H9 (cell line): ENCODE measurements around the gene KTN1. TPM values are rescaled to one million over a fixed set of nuclear protein-coding genes. Genes with fewer than 3 reads are reported as not detected.

Source experiments
- DNase-seq: peaks from one replicate; pipeline ENCODE4 v3.0.0-alpha.2; 2017
- H2AFZ ChIP-seq: one replicate; pipeline ENCODE4 v1.6.1; 2013; ENCODE audit warnings: mild to moderate bottlenecking, low read length, control low read depth, moderate library complexity
- H2AK5ac ChIP-seq: 2 replicates; pipeline ENCODE4 v1.6.1; 2013; ENCODE audit warnings: low read length, control low read depth, mixed read lengths; ENCODE audit not compliant: insufficient read length
- H2BK120ac ChIP-seq: one replicate; pipeline ENCODE4 v1.6.1; 2013; ENCODE audit warnings: low read depth, mild to moderate bottlenecking, low read length, control low read depth, inconsistent platforms; ENCODE audit not compliant: poor library complexity, severe bottlenecking
- H2BK12ac ChIP-seq: 2 replicates; pipeline ENCODE4 v1.6.1; 2013; ENCODE audit warnings: low read length, control low read depth, mixed read lengths, low read depth; ENCODE audit not compliant: insufficient read length
- H2BK15ac ChIP-seq: 2 replicates; pipeline ENCODE4 v1.6.1; 2013; ENCODE audit warnings: low read depth, low read length, control low read depth
- H2BK20ac ChIP-seq: one replicate; pipeline ENCODE4 v1.6.1; 2013; ENCODE audit warnings: low read depth, mild to moderate bottlenecking, low read length, control low read depth, inconsistent platforms; ENCODE audit not compliant: poor library complexity, severe bottlenecking
- H2BK5ac ChIP-seq: 2 replicates; pipeline ENCODE4 v1.6.1; 2013; ENCODE audit warnings: low read length, control low read depth, mixed read lengths; ENCODE audit not compliant: insufficient read length
- H3K14ac ChIP-seq: 2 replicates; pipeline ENCODE4 v1.6.1; 2013; ENCODE audit warnings: low read length, control low read depth; ENCODE audit not compliant: insufficient read depth
- H3K18ac ChIP-seq: 2 replicates; pipeline ENCODE4 v1.6.1; 2013; ENCODE audit warnings: low read depth, mild to moderate bottlenecking, mixed read lengths, low read length, control low read depth; ENCODE audit not compliant: insufficient read length
- H3K23ac ChIP-seq: 2 replicates; pipeline ENCODE4 v1.6.1; 2013; ENCODE audit warnings: low read length, control low read depth, mixed read lengths, low read depth; ENCODE audit not compliant: insufficient read length
- H3K23me2 ChIP-seq: 2 replicates; pipeline ENCODE4 v1.6.1; 2013; ENCODE audit warnings: low read depth, mild to moderate bottlenecking, mixed read lengths, low read length, control low read depth; ENCODE audit not compliant: insufficient read length, poor library complexity, severe bottlenecking
- H3K27ac ChIP-seq: 2 replicates; pipeline ENCODE4 v1.5.1; 2013; ENCODE audit warnings: low read length, control low read depth, mixed read lengths, low read depth; ENCODE audit not compliant: insufficient read length
- H3K27me3 ChIP-seq: 2 replicates; pipeline ENCODE4 v1.6.1; 2013; ENCODE audit warnings: low read length, control low read depth, inconsistent platforms; ENCODE audit not compliant: insufficient read depth
- H3K4ac ChIP-seq: 2 replicates; pipeline ENCODE4 v1.6.1; 2013; ENCODE audit warnings: low read depth, mild to moderate bottlenecking, control low read depth, inconsistent platforms, low read length, moderate library complexity
- H3K4me1 ChIP-seq: 2 replicates; pipeline ENCODE4 v1.6.1; 2013; ENCODE audit warnings: low read length, control low read depth, inconsistent platforms; ENCODE audit not compliant: insufficient read depth
- H3K4me2 ChIP-seq: 2 replicates; pipeline ENCODE4 v1.6.1; 2013; ENCODE audit warnings: low read length, control low read depth, mixed read lengths; ENCODE audit not compliant: insufficient read length, insufficient read depth
- H3K56ac ChIP-seq: 2 replicates; pipeline ENCODE4 v1.6.1; 2013; ENCODE audit warnings: low read depth, mild to moderate bottlenecking, mixed read lengths, low read length, control low read depth; ENCODE audit not compliant: insufficient read length
- H3K79me1 ChIP-seq: 2 replicates; pipeline ENCODE4 v1.6.1; 2013; ENCODE audit warnings: low read depth, mild to moderate bottlenecking, moderate library complexity, low read length, control low read depth, inconsistent platforms; ENCODE audit not compliant: insufficient read depth, poor library complexity, severe bottlenecking
- H3K79me2 ChIP-seq: 2 replicates; pipeline ENCODE4 v1.6.1; 2013; ENCODE audit warnings: low read length, control low read depth, inconsistent platforms; ENCODE audit not compliant: insufficient read depth
- H3K9ac ChIP-seq: 2 replicates; pipeline ENCODE4 v1.6.1; 2013; ENCODE audit warnings: low read length, control low read depth, mixed read lengths; ENCODE audit not compliant: insufficient read length; ENCODE audit errors: extremely low read depth
- H3K9me3 ChIP-seq: one replicate; pipeline ENCODE4 v1.6.1; 2013; ENCODE audit warnings: low read depth, low read length, inconsistent platforms; ENCODE audit not compliant: control insufficient read depth
- H3T11ph ChIP-seq: one replicate; pipeline ENCODE4 v1.6.1; 2013; ENCODE audit warnings: mild to moderate bottlenecking, low read length, control low read depth, inconsistent platforms
- H4K20me1 ChIP-seq: one replicate; pipeline ENCODE4 v1.6.1; 2013; ENCODE audit not compliant: control insufficient read depth, insufficient read length, insufficient read depth
- H4K5ac ChIP-seq: 2 replicates; pipeline ENCODE4 v1.6.1; 2013; ENCODE audit warnings: low read depth, mild to moderate bottlenecking, mixed read lengths, low read length, control low read depth; ENCODE audit not compliant: insufficient read length
- H4K8ac ChIP-seq: replicated peaks from 2 replicates; pipeline ENCODE4 v1.6.1; 2013; ENCODE audit warnings: low read length, control low read depth, mixed read lengths, low read depth; ENCODE audit not compliant: insufficient read length
- H4K91ac ChIP-seq: 2 replicates; pipeline ENCODE4 v1.6.1; 2013; ENCODE audit warnings: low read depth, mild to moderate bottlenecking, moderate library complexity, mixed read lengths, low read length, control low read depth; ENCODE audit not compliant: insufficient read length
- H3K27ac Mint-ChIP-seq, 3 experiments: 2 replicates in 2 of 3; 3 replicates in 1 of 3; pipeline ENCODE4 v1.8.0; 2020 to 2021; ENCODE audit warnings: mixed read lengths in 3 of 3, mild to moderate bottlenecking in 1 of 3, moderate library complexity in 1 of 3
- H3K27me3 Mint-ChIP-seq: 2 replicates; pipeline ENCODE4 v1.8.0; 2021; ENCODE audit warnings: low read depth, mild to moderate bottlenecking, moderate library complexity, mixed read lengths
- H3K36me3 Mint-ChIP-seq, 3 experiments: 2 replicates in 2 of 3; 3 replicates in 1 of 3; pipeline ENCODE4 v1.8.0; 2020 to 2021; ENCODE audit warnings: low read depth in 3 of 3, mixed read lengths in 3 of 3; ENCODE audit not compliant: insufficient read depth in 1 of 3
- H3K4me1 Mint-ChIP-seq, 2 experiments: 2 replicates each; pipeline ENCODE4 v1.8.0; 2020; ENCODE audit warnings: mixed read lengths in 2 of 2
- H3K4me3 Mint-ChIP-seq, 2 experiments: 2 replicates in 1 of 2; 3 replicates in 1 of 2; pipeline ENCODE4 v1.8.0; 2020 to 2021; ENCODE audit warnings: mild to moderate bottlenecking in 2 of 2, mixed read lengths in 2 of 2, moderate library complexity in 1 of 2
- H3K9me3 Mint-ChIP-seq, 2 experiments: 2 replicates in 1 of 2; 3 replicates in 1 of 2; pipeline ENCODE4 v1.8.0; 2020; ENCODE audit warnings: mild to moderate bottlenecking in 2 of 2, mixed read lengths in 2 of 2, moderate library complexity in 1 of 2
- WGBS: extraction: QIAGEN DNeasy Blood & Tissue Kit; methylation state at CpG from one replicate; pipeline ENCODE4 v1.1.7; 2013; ENCODE audit warnings: missing lambda C conversion rate, low lambda C conversion rate, mixed read lengths; ENCODE audit not compliant: insufficient read length; ENCODE audit errors: extremely low coverage; 5-methylcytosine and 5-hydroxymethylcytosine counted together
- total RNA-seq: library from RNA; stranded (reverse); gene quantifications from 2 replicates; pipeline ENCODE4 v1.2.1, GENCODE V29; 2021
- TF ChIP-seq, protein P1 (sequence below): fragments of 200-600 bp; sonication (generic); conservative IDR thresholded peaks from 3 replicates; pipeline ENCODE4 v1.8.0; 2021; ENCODE audit warnings: antibody characterized with exemption, mild to moderate bottlenecking

KTN1 gene
- total RNA-seq, 1 experiment from 2014 or later: 128 TPM

DNA sequence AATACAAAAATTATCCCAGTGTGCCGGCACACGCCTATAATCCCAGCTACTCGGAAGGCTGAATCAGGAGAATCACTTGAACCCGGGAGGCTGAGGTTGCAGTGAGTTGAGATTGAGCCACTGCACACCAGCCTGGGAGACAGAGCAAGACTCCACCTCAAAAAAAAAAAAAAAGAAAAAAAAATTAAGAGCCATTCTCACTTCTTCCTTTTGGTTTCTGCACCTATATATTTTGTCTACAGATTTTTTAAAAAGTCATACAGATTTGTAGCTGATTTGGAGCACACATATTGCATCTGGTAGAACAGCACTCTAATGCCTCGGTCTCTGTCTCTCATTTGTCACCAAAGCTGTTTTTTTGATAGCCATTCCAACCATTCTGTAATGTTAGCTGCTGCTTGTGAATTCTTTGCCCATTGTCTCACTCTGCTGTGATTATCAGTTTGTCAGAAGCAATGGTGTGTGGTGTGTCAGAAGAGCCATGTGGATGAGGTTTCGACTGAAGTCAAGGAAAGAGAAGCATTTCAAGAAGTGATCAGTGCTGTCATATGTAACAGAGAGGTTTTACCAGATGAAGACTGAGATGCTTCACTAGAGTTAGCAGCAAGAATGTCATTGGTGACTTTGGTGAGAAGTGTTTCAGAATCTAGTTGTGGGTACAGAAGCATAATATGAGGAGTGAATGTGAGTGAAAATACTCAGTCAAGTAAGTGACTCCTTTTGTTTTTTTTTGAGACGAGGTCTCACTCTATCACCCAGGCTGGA, 8.7 kb upstream of the KTN1 start:
- H3K9me3 Mint-ChIP-seq: no peaks in the 10 kb centered on the region
- H3K27ac Mint-ChIP-seq: no peak overlapping the region
- no peak overlapping the region for H4K91ac ChIP-seq
- H3K27me3 ChIP-seq: no peaks in the 10 kb centered on the region
- H3K56ac ChIP-seq: no peak overlapping the region
- no peaks in the 10 kb centered on the region for H3K23me2 ChIP-seq
- H3K4me3 Mint-ChIP-seq: no peak overlapping the region
- no peak overlapping the region for H2BK120ac ChIP-seq
- H3K9me3 ChIP-seq: no peaks in the 10 kb centered on the region
- TF ChIP-seq, protein P1, sequence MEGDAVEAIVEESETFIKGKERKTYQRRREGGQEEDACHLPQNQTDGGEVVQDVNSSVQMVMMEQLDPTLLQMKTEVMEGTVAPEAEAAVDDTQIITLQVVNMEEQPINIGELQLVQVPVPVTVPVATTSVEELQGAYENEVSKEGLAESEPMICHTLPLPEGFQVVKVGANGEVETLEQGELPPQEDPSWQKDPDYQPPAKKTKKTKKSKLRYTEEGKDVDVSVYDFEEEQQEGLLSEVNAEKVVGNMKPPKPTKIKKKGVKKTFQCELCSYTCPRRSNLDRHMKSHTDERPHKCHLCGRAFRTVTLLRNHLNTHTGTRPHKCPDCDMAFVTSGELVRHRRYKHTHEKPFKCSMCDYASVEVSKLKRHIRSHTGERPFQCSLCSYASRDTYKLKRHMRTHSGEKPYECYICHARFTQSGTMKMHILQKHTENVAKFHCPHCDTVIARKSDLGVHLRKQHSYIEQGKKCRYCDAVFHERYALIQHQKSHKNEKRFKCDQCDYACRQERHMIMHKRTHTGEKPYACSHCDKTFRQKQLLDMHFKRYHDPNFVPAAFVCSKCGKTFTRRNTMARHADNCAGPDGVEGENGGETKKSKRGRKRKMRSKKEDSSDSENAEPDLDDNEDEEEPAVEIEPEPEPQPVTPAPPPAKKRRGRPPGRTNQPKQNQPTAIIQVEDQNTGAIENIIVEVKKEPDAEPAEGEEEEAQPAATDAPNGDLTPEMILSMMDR: no peak
- H3K9ac ChIP-seq: no peak overlapping the region
- no peak overlapping the region for H2AK5ac ChIP-seq
- H2BK20ac ChIP-seq: no peak overlapping the region
- no peak overlapping the region for H3K14ac ChIP-seq
- peaks cover 0 to 3% of the 10 kb centered on the region in 2 experiments; a peak in 2 of 4 replicates for H3K4me1 Mint-ChIP-seq
- no peak overlapping the region for H2BK5ac ChIP-seq
- H3K27me3 Mint-ChIP-seq: no peaks in the 10 kb centered on the region
- no peak overlapping the region for H3K4me2 ChIP-seq
- H3K27ac ChIP-seq: no peak overlapping the region
- no peak for DNase-seq
- no peak overlapping the region for H3K4ac ChIP-seq
- no peak overlapping the region for H3T11ph ChIP-seq
- no peaks in the 10 kb centered on the region for H3K79me2 ChIP-seq
- no peak overlapping the region for H4K8ac ChIP-seq
- no peaks in the 10 kb centered on the region for H3K79me1 ChIP-seq
- H2AFZ ChIP-seq: no peak overlapping the region
- no peaks in the 10 kb centered on the region for H3K4me1 ChIP-seq
- peaks cover 0 to 5% (median 2%) of the 10 kb centered on the region in 3 experiments; a peak in 3 of 7 replicates for H3K36me3 Mint-ChIP-seq
- H2BK15ac ChIP-seq: no peak overlapping the region
- no peaks in the 10 kb centered on the region for H4K20me1 ChIP-seq
- no peak overlapping the region for H3K18ac ChIP-seq
- H2BK12ac ChIP-seq: no peak overlapping the region
- H3K23ac ChIP-seq: no peak overlapping the region
- H4K5ac ChIP-seq: no peak overlapping the region
- no CpG with 5 or more reads among the region's 7 CpGs for WGBS
